ENCODE data around the gene NANS.
A peak's percentile ranks its signal among the peaks of the same experiment; 100 is the strongest.
"Not testable (repeated sequence)": the region's sequence is repeated elsewhere in the genome, so short reads cannot be mapped to it uniquely, and the experiment has no call there.

NANS gene

GRCh38 chr9:98039607-98040017 lies 16.9 kb upstream of the NANS start:
- DNase-seq, result no peak

- no peak for DNase-seq
These were observed 16.3 kb upstream of the NANS start for GRCh38 chr9:98040212-98040611.

DNA sequence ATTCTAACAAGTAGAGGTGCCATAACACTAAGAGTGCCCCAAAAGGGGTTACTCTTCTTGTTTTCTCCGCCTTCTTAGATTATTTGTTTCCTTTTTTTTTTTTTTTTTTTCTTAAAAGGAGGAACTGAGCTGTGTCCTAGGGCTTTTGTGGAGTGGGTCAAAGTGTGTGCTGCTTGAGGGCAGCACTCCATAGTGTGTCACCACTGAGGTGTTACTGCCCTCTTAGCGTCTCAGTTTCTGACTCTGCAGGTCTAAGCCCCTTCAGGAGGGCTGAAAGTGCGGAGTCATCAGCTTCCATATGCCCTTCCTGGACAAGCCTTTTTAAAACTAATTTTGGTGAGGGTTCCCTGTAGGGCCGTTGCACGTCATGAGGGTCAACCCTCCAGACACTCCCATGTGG lies 12.6 kb upstream of the NANS start:
- no peak for DNase-seq

- DNase-seq, result no peak
These were observed 11.0 kb upstream of the NANS start for GRCh38 chr9:98045234-98046179.

- no peak for DNase-seq
These were observed 10.4 kb upstream of the NANS start for GRCh38 chr9:98046180-98046543.

DNA sequence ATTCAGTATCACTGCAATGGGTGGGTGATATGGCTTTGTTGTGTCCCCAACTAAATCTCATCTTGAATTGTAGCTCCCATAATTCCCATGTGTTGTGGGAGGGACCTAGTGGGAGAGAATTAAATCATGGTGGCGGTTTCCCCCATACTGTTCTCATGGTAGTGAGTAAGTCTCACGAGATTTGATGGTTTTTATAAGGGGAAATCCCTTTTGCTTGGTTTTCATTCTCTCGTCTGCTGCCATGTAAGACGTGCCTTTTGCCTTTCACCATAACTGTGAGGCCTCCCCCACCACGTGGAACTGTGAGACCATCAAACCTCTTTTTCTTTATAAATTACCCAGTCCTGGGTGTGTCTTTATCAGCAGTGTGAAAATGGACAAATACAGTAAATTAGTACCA lies 9.5 kb upstream of the NANS start:
- no peak for DNase-seq

GRCh38 chr9:98049288-98050072 lies 7.1 kb upstream of the NANS start:
- DNase-seq, result no peak

DNA sequence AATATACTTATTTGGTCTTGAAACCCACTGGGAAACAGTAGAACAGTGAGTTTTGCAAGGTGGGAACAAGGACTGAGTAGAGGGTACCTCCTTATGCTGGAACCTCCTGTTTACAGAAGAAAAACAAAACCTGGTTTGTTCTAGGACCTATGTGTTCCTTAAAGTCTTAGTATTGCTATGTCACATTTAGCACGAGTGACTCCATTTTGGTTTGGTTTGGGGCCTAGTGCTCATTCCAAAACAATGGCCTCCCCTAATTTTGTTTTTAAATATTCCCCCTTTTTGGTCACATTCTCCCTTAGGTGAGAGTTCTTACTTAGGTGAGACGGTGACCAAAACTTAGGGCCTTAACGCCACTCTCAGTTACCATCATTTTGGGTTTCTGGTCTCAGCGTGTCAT lies 6.2 kb upstream of the NANS start:
- no peak for DNase-seq

GRCh38 chr9:98054376-98054951 lies 2.1 kb upstream of the NANS start:
- DNase-seq, result no peak

DNA sequence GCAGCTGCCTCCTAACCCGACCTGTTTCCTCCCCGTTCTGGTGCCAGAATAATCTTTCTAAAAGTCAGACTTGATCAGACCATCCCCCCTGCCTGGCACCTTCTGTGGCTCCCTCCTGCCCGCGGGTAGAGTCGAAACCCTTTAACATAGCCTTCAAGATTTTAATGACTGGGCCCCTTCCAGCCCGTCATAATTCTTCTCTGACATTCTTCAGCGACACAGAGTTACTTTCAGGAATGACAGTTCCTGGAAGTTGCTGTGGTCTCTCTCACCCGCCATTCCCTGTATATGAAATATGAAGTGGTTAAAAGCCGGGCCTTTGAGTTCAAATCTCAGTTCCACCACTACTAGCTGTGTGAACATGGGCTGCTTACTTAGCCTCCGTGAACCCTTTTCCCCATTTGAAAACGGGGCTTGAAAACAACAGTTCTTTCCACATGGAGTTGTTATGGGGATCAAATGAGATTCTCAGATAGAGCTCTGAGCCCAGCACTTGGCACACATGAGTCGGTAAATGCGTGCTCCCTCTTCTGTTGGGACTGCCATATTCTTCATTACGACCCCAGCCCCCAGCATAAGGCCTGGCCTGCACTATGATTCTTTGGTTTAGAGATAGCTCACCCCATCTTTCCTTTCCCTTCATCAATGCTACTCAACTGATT lies 737 bp downstream of the NANS start:
- no peak for DNase-seq

GRCh38 chr9:98062161-98062560 lies 5.6 kb downstream of the NANS start:
- DNase-seq, result no peak

- no peak for DNase-seq
These were observed 8.3 kb downstream of the NANS start for GRCh38 chr9:98064623-98065392.

DNA sequence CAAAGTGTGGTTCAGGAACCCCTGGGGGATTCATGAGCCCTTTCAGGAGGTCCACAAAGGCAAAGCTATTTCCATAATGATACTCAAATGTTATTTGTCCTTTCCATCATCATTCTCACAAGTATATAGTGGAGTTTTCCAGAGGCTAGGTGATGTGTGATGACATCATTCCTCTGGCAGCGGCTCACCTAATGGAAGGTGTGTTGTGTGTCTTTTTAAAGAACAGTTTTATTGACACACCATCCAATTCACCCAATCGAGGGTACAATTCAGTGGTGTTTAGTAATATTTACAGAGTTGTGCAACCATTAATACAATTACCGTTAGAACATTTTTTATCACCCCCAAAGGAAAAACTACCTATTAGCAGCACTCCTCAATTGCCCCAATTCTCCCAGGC lies 9.7 kb downstream of the NANS start:
- no peak for DNase-seq

DNA sequence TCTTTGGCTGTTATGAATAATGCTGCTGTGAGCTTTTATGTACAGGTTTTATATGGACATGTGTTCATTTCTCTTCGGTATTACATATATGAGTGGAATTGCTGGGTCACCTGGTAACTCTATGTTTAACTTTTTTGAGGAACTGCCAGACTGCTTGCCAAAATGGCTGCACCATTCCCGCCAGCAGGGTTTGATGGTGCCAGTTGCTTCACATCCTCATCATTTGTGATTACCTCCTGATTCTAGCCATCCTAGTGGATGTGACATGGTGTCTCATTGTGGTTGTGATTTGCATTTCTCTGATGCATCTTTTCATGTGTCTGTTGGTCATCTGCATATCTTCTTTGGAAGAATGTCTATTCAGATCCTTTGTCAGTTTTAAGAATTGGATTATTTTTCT lies 10.7 kb downstream of the NANS start:
- DNase-seq, result no peak

DNA sequence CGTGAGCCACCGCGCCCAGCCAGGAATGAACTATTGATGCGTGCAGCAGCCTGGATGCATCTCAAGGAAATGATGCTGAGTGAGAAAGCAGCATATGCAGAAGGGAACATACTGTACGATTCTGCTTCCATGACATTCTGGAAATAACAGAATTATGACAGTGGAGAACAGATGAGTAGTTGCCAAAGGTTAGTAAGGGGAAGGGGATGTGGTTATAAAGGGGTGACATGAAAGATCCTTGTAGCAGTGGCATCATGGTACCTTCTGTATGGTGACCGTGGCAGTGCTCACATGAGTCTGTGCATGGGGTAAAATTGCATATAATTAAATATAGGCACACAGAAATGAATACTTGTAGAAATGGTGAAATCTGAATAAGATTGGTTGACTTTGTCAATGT lies 13.0 kb downstream of the NANS start:
- DNase-seq, result no peak

GRCh38 chr9:98070704-98071103 lies 14.2 kb downstream of the NANS start:
- DNase-seq, result no peak

DNA sequence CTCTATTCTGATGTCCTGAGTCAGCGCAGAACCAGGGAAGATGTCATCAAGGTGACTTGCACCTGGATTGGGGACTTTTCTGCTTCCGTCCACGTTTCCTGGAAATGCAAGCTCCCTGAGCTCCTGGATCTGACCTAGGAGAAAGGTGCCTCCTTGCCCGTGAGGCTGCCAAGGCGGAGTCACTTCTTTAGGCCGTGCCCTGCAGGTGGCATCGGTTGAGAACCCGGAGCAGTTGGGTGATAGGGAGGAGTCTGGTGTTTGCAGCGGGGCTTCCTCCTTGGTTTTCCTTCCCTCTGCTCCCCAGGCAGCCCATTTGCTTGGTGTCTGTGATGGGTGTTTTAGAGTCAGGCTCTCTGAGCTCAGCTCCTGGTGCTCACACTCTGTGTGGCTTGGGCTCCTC lies 15.2 kb downstream of the NANS start:
- DNase-seq, result no peak

DNA sequence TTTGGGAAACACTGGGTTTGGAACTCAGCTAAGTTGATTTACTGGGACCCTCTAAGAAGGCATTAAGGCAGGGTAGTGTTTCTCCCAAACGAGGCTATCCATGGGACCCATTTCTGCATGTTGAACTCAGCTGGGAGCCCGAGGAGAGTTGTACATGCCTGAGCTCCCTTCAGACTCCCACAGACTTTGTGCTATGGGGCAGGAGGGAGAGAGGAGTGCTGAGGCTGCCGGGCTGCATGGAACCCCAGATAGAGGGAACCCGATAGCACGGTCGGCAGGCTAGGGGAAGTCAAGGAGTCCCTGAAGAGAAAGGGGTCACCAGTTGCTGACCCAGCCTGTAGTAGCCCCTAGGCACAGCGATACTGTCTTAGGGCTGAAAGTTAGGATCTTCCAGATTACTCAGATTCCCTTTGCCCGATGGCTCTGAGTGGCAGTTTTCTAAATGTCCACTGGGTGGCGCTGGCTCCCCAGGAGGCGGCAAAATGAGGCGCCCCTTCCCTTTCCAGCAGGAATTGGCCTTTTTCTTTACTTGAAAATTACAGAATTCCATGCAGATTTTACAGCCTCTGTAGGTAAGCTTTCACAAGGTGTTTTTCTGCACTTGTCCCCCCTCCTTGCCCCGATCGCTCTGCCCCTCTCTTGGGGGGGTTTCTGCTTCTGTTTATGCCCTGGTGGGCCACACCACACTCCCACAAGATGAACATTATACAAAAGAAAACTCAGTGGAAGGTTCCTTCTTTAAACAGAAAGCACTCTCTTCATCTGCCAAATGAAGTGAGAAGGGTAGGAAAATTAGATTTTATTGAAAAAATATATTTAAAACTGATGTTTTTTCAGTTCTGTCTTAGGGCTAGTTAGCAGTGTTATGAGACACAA lies 17.8 kb downstream of the NANS start:
- peak; percentile 74 for DNase-seq

DNA sequence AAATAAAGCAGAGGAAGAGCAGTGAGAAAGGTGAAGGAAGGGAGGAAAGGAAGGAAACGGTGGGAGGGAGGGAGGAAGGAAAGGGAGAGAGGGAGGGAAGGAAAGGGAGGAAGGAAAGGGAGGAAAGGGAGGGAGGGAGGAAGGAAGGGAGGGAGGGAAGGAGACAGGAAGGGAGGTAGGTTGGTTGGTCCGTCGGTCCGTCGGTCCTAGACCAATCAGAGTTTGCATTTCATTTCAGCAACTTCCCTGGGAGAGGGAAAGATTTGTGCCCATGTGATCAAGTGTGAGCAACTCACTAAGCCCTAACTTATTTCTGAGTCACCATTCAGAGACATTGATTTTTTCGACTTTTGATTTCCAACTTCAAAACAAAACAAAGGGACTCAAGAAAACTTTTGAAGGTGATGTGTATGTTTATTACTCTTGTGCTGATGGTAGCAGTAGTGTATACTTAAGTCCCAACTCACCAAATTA lies 18.8 kb downstream of the NANS start:
- no peak for DNase-seq

DNA sequence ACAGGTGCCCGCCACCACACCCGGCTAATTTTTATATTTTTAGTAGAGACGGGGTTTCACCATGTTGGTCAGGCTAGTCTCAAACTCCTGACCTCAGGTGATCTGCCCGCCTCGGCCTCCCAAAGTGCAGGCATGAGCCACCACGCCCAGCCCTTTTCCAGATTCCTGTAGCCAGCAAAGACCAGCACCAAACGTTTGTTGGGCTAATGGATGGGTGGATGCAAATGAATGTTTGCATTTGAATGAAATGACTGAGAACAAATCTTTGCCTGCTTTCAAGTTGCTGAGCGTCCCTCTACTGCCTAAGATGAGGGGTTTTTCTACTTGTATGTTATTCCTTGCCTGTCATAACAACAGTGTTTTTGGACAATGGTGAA lies 20.0 kb downstream of the NANS start:
- not testable (repeated sequence) for DNase-seq

DNA sequence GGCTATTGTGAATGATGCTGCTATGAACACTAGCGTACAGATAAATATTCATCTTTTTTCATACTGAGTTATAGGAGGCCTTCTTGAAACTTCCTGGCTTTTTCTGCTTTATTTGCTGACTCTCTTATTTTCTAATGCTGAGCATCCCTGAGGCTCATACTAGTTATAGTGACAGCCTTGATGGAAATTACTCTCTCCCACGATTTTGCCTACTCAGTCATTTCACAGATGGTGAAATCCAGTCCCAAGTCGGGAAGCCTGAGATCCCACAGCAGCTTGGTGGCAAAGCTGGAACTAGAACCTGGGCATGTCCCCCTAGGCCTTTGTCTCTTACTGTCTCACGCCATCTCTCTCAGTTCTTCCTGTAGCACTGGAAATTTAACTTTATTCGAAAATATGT lies 22.4 kb downstream of the NANS start:
- DNase-seq, result no peak

All from right forelimb (tissue), 1 donor.